ENCODE results near the gene USE1.

Gene USE1

DNA sequence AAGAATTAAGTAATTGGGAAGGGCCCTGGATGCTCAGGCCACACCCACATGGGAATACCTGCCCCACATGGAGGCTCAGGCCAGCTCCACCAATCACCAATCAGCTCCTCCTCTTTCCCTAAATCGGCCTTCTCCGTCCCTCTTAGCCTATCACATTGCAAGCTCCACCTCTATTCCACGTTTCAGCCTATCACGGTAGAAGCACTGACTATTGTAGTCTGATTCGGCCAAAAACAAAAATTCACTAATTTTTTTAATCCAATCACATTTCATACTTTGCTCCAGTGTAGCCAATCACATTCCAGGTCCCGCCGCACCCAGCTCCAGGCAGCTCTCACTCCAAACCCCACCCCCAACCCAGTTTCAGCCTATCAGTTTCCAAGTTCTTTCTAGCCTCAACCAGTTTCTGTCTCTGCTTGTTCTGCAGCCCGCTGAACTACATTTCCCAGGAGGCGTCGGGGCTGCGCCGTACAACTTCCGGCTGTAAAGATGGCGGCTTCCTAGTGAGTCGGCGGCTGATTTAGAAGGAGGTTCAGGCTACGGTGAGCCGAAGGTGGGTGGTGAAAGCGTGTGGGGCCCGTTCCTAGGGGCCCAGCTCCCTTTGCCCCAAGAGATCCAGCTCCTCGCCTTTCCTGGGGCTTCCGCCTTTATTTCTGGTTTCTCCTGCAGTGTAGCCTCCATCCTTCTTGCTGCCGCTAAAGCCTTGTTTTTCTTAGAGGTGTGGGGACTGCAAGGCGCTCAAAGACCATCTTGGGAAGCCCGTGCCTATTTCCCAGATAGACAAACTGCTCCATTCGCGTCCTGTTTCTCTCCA is 52.0 kb downstream of the USE1 start, which contains the start of gene BABAM1:
BABAM1 (plus strand) TSS at position 469 of the 814 bp plus-strand sequence. CDS start 1,364 bp downstream, outside the sequence.
- Histone ChIP-seq H3K9me3 (ENCODE audit: low read length) (no peaks in the 10 kb centered on the region), H3K79me2 (ENCODE audit: insufficient read depth, low read length) (peaks cover 5% of the 10 kb centered on the region; the same call in 1 of the 2 replicates), H3K4me3 (ENCODE audit: low read depth, low read length, poor library complexity, severe bottlenecking) (peak within 1 kb of the TSS; percentile 91), H3K9me2 (ENCODE audit: low read depth, low read length) (no peaks in the 10 kb centered on the region), H4K20me1 (ENCODE audit: insufficient read depth, low read length) (no peaks in the 10 kb centered on the region), H2AFZ (ENCODE audit: low read length) (no peak within 1 kb of the TSS), H3K36me3 (ENCODE audit: insufficient read depth, low read length) (peaks cover 22% of the 10 kb centered on the region), H3K4me1 (ENCODE audit: insufficient read depth, low read length, severe bottlenecking) (peaks cover 45% of the 10 kb centered on the region), H3F3A (ENCODE audit: insufficient read depth, low read length) (no peaks in the 10 kb centered on the region), H3K4me2 (ENCODE audit: low read length) (peak within 1 kb of the TSS; percentile 94), H3K27ac (ENCODE audit: low read depth, low read length, poor library complexity, severe bottlenecking) (peak within 1 kb of the TSS; percentile 91), H3K27me3 (ENCODE audit: insufficient read depth, low read length) (no peaks in the 10 kb centered on the region), H3K9ac (ENCODE audit: low read length) (peak within 1 kb of the TSS; percentile 91)
- TF ChIP-seq CTCF (IDR thresholded peaks at IDR 0.05; ENCODE audit: low read length) (no peak), EZH2 (IDR thresholded peaks at IDR 0.05; ENCODE audit: borderline replicate concordance, low read length) (no peak)

GRCh38 chr19:17268754-17269153 is 53.6 kb downstream of the USE1 start:
- Histone ChIP-seq H3K4me2 (ENCODE audit: low read length) (peak overlapping the region; percentile 94), H2AFZ (ENCODE audit: low read length) (no peak overlapping the region), H3K9me3 (ENCODE audit: low read length) (no peaks in the 10 kb centered on the region), H3K9ac (ENCODE audit: low read length) (no peak overlapping the region; the same call in 1 of the 2 replicates), H3K27me3 (ENCODE audit: insufficient read depth, low read length) (no peaks in the 10 kb centered on the region), H3K4me1 (ENCODE audit: insufficient read depth, low read length, severe bottlenecking) (peaks cover 43% of the 10 kb centered on the region), H3K27ac (ENCODE audit: low read depth, low read length, poor library complexity, severe bottlenecking) (no peak overlapping the region), H3K4me3 (ENCODE audit: low read depth, low read length, poor library complexity, severe bottlenecking) (peak overlapping the region; percentile 91), H3F3A (ENCODE audit: insufficient read depth, low read length) (no peaks in the 10 kb centered on the region), H3K36me3 (ENCODE audit: insufficient read depth, low read length) (peaks cover 28% of the 10 kb centered on the region), H4K20me1 (ENCODE audit: insufficient read depth, low read length) (no peaks in the 10 kb centered on the region), H3K79me2 (ENCODE audit: insufficient read depth, low read length) (peaks cover 5% of the 10 kb centered on the region; the same call in 1 of the 2 replicates), H3K9me2 (ENCODE audit: low read depth, low read length) (no peaks in the 10 kb centered on the region)
- TF ChIP-seq EZH2 (IDR thresholded peaks at IDR 0.05; ENCODE audit: borderline replicate concordance, low read length) (no peak), CTCF (IDR thresholded peaks at IDR 0.05; ENCODE audit: low read length) (no peak)
